ELF-1 (cell line): ENCODE data around the gene NPIPB2.

Source experiments
- DNase-seq: peaks from one replicate; pipeline ENCODE4 v3.0.0-alpha.2; 2016; ENCODE audit warnings: low read depth, low spot score

The NPIPB2 gene

GRCh38 chr16:11903906-11904305 lies 37.9 kb downstream of the NPIPB2 start:
- DNase-seq = no peak

- no peak for DNase-seq
Measured at GRCh38 chr16:11901091-11901490, 40.8 kb downstream of the NPIPB2 start.

DNA sequence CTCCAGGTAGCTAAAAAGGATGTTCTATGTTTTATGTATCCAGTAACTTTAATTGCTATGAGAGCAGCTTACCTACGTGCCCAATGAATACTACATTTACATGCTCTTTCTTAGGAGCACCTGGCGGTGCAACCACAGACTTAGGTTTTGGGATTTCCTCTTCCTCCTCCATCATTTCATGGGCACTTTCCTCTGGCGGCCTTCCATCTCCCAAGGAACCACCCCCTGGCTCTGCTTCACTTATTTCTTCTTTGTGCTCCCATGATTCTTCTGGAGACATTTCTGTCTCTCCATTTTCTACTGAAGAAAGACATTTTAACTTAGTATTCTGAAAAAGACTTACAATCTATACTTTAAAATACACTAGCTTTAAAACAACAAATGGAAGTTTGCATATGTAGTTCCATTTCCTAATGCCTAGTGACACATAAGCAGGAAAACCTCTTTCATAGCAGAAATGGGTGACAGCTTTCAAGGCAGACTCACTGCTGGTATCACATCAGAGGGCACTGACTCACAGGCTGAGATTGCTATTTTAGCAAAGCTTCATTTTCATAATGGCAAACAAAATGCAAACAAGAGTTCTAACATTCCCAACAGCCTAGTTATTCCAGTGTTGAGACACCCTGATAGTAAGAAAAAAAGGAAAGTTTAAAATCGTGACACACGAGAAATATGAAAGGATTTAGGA lies 45.2 kb downstream of the NPIPB2 start:
- DNase-seq = no peak

DNA sequence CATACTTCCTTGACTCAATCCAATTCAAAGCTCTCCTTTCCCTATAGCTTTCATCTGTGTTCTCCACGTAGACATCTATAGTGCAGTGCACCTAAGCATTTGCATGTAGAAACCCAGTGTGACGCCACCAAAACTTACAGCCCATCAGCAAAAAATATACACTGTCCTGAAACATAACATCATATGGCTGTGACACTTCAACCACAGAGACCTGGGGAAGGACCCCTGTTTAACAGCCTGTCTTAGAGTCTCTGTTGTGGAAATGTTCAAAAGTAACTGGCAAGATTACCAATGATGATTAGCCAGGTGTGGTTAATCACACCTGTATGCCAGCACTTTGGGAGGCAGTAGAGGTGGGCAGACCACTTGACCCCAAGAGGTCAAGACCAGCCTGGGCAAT lies 48.3 kb downstream of the NPIPB2 start:
- DNase-seq = no peak

DNA sequence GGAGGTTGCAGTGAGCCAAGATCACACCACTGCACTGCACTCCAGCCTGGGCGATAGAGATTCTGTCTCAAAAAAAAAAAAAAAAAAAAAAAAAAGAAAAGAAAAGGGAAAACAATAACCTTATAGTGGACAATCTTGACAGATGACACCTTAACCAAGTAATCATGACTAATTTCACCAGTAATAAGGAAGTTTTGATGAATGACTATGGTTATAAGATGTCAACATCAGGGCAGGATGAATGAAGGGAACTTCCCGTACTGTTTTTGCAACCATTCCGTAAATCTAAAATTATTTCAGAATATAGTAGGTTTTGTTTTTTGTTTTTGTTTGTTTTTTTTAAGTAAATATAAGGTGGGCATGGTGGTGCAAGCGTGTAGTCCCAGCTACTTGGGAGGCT lies 49.1 kb downstream of the NPIPB2 start:
- no peak for DNase-seq

- no peak for DNase-seq
Measured at GRCh38 chr16:11890231-11890965, 51.4 kb downstream of the NPIPB2 start.

GRCh38 chr16:11886881-11887280 lies 55.0 kb downstream of the NPIPB2 start:
- no peak for DNase-seq

- DNase-seq = no peak
Measured at GRCh38 chr16:11884035-11884434, 57.8 kb downstream of the NPIPB2 start.

DNA sequence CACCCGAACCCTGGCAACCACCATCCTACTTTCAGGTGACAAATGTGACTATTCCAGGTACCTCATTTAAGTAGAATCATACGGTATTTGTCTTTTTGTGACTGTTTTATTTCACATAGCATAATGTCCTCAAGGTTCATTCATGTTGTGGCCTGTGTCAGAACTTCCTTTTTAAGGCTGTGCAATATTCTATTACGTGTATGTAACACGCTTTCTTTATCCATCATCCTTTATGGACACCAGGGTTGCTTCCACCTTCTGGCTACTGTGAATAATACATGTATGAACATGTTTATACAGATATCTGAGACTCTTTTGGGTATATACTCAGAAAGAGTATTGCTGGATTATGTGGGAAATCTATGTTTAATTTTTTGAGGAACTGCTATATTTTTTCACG lies 61.8 kb downstream of the NPIPB2 start:
- no peak for DNase-seq

GRCh38 chr16:11877374-11877773 lies 64.5 kb downstream of the NPIPB2 start:
- no peak for DNase-seq
